DND-41 (cell line): ENCODE data around the gene RHCG.
A peak's percentile ranks its signal among the peaks of the same experiment; 100 is the strongest.
"Not testable (repeated sequence)": the region's sequence is repeated elsewhere in the genome, so short reads cannot be mapped to it uniquely, and the experiment has no call there.

ENCODE experiments used
- ATAC-seq: fragments of 200-7000 bp; cut with Tn5 transposase; 3 replicates; pipeline ENCODE4 v1.9.1; 2021; ENCODE audit warnings: low read depth; ENCODE audit not compliant: insufficient read depth
- DNase-seq: peaks from one replicate; pipeline ENCODE4 v3.0.0-alpha.2; 2020
- H2AFZ ChIP-seq: 2 replicates; pipeline ENCODE4 v1.6.0; 2012; ENCODE audit warnings: low read depth, low read length
- H3K27ac ChIP-seq: 2 replicates; pipeline ENCODE4 v1.5.1; 2012; ENCODE audit warnings: low read length, inconsistent platforms
- H3K27me3 ChIP-seq: fragments of 200-600 bp; sonication (generic); 2 replicates; pipeline ENCODE4 v1.6.0; 2012; ENCODE audit warnings: low read length, mild to moderate bottlenecking, inconsistent platforms; ENCODE audit not compliant: insufficient read depth, poor library complexity
- H3K36me3 ChIP-seq: 2 replicates; pipeline ENCODE4 v1.5.1; 2012; ENCODE audit warnings: low read length, inconsistent platforms; ENCODE audit not compliant: insufficient read depth
- H3K4me1 ChIP-seq: 2 replicates; pipeline ENCODE4 v1.5.1; 2012; ENCODE audit warnings: mild to moderate bottlenecking, low read length; ENCODE audit not compliant: insufficient read depth
- H3K4me2 ChIP-seq: 2 replicates; pipeline ENCODE4 v1.6.0; 2012; ENCODE audit warnings: mild to moderate bottlenecking, moderate library complexity, low read length, inconsistent platforms; ENCODE audit not compliant: insufficient read depth
- H3K4me3 ChIP-seq, 2 experiments: fragments of 200-600 bp in 1 of 2; shearing (Covaris generic) in 1 of 2; 2 replicates each; pipeline ENCODE4 v1.5.1; 2012 to 2016; ENCODE audit warnings: inconsistent platforms in 2 of 2, low read length in 2 of 2, mild to moderate bottlenecking in 2 of 2, low read depth in 1 of 2, moderate library complexity in 1 of 2
- H3K79me2 ChIP-seq: 2 replicates; pipeline ENCODE4 v1.6.0; 2012; ENCODE audit warnings: low read length, inconsistent platforms; ENCODE audit not compliant: insufficient read depth
- H3K9ac ChIP-seq: 2 replicates; pipeline ENCODE4 v1.6.0; 2012; ENCODE audit warnings: low read depth, mild to moderate bottlenecking, inconsistent platforms, low read length, moderate library complexity
- H3K9me3 ChIP-seq: 2 replicates; pipeline ENCODE4 v1.5.1; 2012; ENCODE audit warnings: low read length, moderate library complexity, mild to moderate bottlenecking, inconsistent platforms; ENCODE audit not compliant: insufficient read depth, severe bottlenecking
- H4K20me1 ChIP-seq: 2 replicates; pipeline ENCODE4 v1.6.0; 2012; ENCODE audit warnings: low read length; ENCODE audit not compliant: insufficient read depth
- EZH2 ChIP-seq: IDR thresholded peaks from 3 replicates; pipeline ENCODE4 v1.6.1; 2012; ENCODE audit warnings: borderline replicate concordance, low read depth, mild to moderate bottlenecking, moderate library complexity, low read length, inconsistent platforms; ENCODE audit not compliant: severe bottlenecking
- TF ChIP-seq, protein P1 (sequence below): IDR thresholded peaks from 2 replicates; pipeline ENCODE4 v1.5.1; 2012; ENCODE audit warnings: borderline replicate concordance, low read length, moderate library complexity, mild to moderate bottlenecking; ENCODE audit not compliant: poor library complexity, severe bottlenecking; ENCODE audit errors: extremely low read depth

Gene RHCG

DNA sequence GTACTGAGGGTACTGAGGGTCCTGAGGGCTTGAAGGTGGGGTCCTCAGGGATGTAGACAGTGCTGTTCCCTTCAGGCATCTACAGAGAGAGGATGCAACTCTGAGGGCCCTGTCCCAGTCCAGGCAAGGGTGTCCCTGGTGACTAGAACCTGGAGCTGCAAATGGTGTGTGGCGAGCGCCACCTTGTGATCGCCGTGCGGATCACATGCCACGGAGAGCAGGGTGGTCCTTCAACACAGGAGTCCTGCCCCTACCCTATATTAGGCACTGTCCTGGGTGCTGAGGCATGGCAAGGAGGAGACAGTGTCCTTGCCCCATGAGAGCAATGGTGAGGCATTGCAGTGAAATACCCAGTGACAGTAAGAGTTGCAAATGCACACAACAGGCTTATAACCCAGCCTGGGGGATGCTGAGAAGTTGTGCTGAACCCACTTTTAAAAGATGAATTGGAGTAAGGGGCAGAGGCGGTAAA, 23.6 kb downstream of the RHCG start:
- Histone ChIP-seq H3K79me2 (no peaks in the 10 kb centered on the region), H3K4me1 (no peaks in the 10 kb centered on the region), H3K4me3 (no peak overlapping the region), H2AFZ (no peak overlapping the region), H3K9me3 (no peaks in the 10 kb centered on the region), H3K4me2 (no peak overlapping the region), H3K9ac (no peak overlapping the region), H3K27ac (no peak overlapping the region), H3K36me3 (no peaks in the 10 kb centered on the region), H4K20me1 (peaks cover 4% of the 10 kb centered on the region; the same call in 1 of the 2 replicates), H3K27me3 (no peaks in the 10 kb centered on the region)
- ATAC-seq = peak; percentile 96
- peak; percentile 71 for DNase-seq
- TF ChIP-seq, protein P1, sequence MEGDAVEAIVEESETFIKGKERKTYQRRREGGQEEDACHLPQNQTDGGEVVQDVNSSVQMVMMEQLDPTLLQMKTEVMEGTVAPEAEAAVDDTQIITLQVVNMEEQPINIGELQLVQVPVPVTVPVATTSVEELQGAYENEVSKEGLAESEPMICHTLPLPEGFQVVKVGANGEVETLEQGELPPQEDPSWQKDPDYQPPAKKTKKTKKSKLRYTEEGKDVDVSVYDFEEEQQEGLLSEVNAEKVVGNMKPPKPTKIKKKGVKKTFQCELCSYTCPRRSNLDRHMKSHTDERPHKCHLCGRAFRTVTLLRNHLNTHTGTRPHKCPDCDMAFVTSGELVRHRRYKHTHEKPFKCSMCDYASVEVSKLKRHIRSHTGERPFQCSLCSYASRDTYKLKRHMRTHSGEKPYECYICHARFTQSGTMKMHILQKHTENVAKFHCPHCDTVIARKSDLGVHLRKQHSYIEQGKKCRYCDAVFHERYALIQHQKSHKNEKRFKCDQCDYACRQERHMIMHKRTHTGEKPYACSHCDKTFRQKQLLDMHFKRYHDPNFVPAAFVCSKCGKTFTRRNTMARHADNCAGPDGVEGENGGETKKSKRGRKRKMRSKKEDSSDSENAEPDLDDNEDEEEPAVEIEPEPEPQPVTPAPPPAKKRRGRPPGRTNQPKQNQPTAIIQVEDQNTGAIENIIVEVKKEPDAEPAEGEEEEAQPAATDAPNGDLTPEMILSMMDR = peak; percentile 92
- no peak for TF ChIP-seq EZH2

DNA sequence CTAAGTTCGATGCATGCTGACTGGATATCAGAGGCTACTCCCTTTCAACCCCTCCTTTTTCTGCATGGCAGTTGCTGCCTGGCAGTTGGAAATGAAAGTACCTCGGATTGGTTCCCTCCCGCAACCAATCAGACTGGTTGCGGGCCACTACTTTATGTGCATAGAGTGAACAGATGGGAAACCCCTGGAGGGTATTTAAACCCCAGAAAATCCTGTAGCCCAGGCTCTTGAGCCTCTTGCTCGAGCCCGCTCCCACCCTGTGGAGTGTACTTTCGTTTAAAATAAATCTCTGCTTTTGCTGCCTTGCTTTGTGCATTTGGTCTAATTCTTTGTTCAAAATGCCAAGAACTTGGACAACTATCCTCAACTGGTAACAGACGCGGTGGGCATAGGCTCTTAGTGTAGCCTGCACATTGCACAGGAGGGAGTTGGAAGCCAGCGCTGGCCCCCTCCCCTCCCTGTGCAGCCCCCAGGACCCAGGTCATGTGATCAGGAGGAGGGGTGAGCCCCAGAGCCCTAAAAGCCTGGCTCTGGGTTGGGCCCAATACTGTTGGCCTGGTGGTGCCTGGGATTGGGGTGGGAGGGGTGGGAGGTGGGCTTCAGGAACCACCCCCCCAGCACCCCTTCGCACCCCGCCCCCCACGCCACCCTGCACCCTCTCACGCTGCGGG, 26.8 kb downstream of the RHCG start:
- Histone ChIP-seq H3K27ac (no peak overlapping the region), H3K27me3 (no peaks in the 10 kb centered on the region), H3K4me2 (no peak overlapping the region), H3K4me1 (no peaks in the 10 kb centered on the region), H3K9me3 (no peaks in the 10 kb centered on the region), H3K9ac (no peak overlapping the region), H2AFZ (no peak overlapping the region), H4K20me1 (peaks cover 4% of the 10 kb centered on the region; the same call in 1 of the 2 replicates), H3K36me3 (no peaks in the 10 kb centered on the region), H3K4me3 (no peak overlapping the region), H3K79me2 (no peaks in the 10 kb centered on the region)
- TF ChIP-seq, protein P1 = no peak
- no peak for TF ChIP-seq EZH2
- ATAC-seq (no peak), DNase-seq (no peak)

DNA sequence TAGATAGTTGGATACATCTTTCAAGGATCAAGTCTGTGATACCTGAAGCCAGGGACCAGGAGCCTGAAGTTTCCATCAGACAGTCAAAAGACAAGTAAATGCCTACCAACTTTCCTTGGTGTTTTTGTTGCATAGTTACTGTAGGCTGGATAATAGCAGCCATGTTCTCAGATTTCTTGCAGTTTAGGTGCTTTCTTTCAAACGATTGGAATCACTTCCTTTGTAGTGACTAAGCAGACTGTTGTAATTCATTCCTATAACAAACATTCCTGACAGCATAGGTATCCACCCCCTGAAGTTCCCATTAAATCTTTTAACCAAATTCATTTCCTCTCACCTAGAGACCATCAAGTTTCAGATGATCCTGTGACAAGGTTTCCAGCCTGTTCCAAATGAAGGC, 27.6 kb downstream of the RHCG start:
- not testable (repeated sequence) for ATAC-seq, H3K27me3 ChIP-seq, H3K9me3 ChIP-seq, H2AFZ ChIP-seq, H3K79me2 ChIP-seq, H3K27ac ChIP-seq, H3K4me2 ChIP-seq, H3K4me3 ChIP-seq, H3K4me1 ChIP-seq, H4K20me1 ChIP-seq, DNase-seq, H3K9ac ChIP-seq, H3K36me3 ChIP-seq

DNA sequence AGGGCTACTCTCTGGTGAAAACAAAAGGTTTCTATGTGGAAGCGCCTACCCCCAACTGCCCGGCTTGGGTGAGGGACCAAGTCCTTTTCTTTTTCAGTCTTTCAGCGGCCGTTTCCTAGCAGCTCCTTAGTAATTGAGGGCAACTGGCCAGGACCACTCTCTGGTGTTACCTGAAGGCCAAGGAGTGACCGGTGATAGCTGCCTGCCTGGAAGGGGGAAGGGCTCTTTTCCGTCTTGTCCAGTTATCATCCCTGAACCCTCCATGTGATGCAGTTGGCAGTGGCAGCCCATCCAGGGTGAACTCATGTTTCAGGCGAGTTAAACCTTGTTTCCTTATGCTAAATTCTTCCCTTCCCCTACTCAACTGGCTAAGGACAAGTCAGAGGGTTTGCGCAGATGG, 33.3 kb downstream of the RHCG start:
- Histone ChIP-seq H4K20me1 (no peaks in the 10 kb centered on the region), H3K4me3 (no peak overlapping the region), H2AFZ (no peak overlapping the region), H3K36me3 (no peaks in the 10 kb centered on the region), H3K79me2 (no peaks in the 10 kb centered on the region), H3K9ac (no peak overlapping the region), H3K27me3 (no peaks in the 10 kb centered on the region), H3K4me1 (no peaks in the 10 kb centered on the region), H3K9me3 (no peaks in the 10 kb centered on the region), H3K4me2 (no peak overlapping the region), H3K27ac (no peak overlapping the region)
- DNase-seq (no peak), ATAC-seq (no peak)
- TF ChIP-seq, protein P1 = no peak
- TF ChIP-seq EZH2 = no peak
